Neural crest cell (in vitro differentiated cells): ENCODE data around the gene TNFRSF12A. TPM values are rescaled to one million over a fixed set of nuclear protein-coding genes. Genes with fewer than 3 reads are reported as not detected.
A peak's percentile ranks its signal among the peaks of the same experiment; 100 is the strongest.

ENCODE experiments used
- DNase-seq: peaks from one replicate; pipeline ENCODE4 v3.0.0; 2021; ENCODE audit warnings: low read depth, mixed read lengths, low spot score
- H3K27ac Mint-ChIP-seq: one replicate; pipeline ENCODE4 v1.8.0; 2021; ENCODE audit warnings: mild to moderate bottlenecking, mixed read lengths; ENCODE audit not compliant: unreplicated experiment
- H3K27me3 Mint-ChIP-seq: 2 replicates; pipeline ENCODE4 v1.8.0; 2021; ENCODE audit warnings: low read depth, mild to moderate bottlenecking, mixed read lengths
- H3K36me3 Mint-ChIP-seq: 2 replicates; pipeline ENCODE4 v1.8.0; 2021; ENCODE audit warnings: low read depth, mild to moderate bottlenecking, mixed read lengths
- H3K4me1 Mint-ChIP-seq: 2 replicates; pipeline ENCODE4 v1.8.0; 2021; ENCODE audit warnings: mixed read lengths
- H3K4me3 Mint-ChIP-seq: one replicate; pipeline ENCODE4 v1.8.0; 2021; ENCODE audit warnings: mild to moderate bottlenecking, mixed read lengths
- H3K9me3 Mint-ChIP-seq: 2 replicates; pipeline ENCODE4 v1.8.0; 2021; ENCODE audit warnings: mixed read lengths
- CTCF ChIP-seq: fragments of 200-600 bp; sonication (generic); conservative IDR thresholded peaks from 2 replicates; pipeline ENCODE4 v1.5.0; 2021; ENCODE audit warnings: antibody characterized with exemption, mild to moderate bottlenecking
- total RNA-seq: library from RNA; stranded (reverse); gene quantifications from 2 replicates; pipeline ENCODE4 v1.2.1, GENCODE V29; 2021

TNFRSF12A gene
- total RNA-seq, 1 donor from 2014 or later: 3.5 TPM

- H3K36me3 Mint-ChIP-seq: no peaks in the 10 kb centered on the region
- H3K27me3 Mint-ChIP-seq: peaks cover 96% of the 10 kb centered on the region
- peaks cover 4% of the 10 kb centered on the region for H3K4me1 Mint-ChIP-seq
- no peaks in the 10 kb centered on the region for H3K9me3 Mint-ChIP-seq
- H3K27ac Mint-ChIP-seq: no peak overlapping the region
- no peak overlapping the region for H3K4me3 Mint-ChIP-seq
- no peak for DNase-seq
- no peak for TF ChIP-seq CTCF
Measured at GRCh38 chr16:3013491-3013951, 6.6 kb upstream of the TNFRSF12A start.

GRCh38 chr16:3013998-3014690, 6.0 kb upstream of the TNFRSF12A start:
- no peak for TF ChIP-seq CTCF
- Mint-ChIP-seq H3K36me3 (no peaks in the 10 kb centered on the region), H3K4me1 (peaks cover 4% of the 10 kb centered on the region), H3K4me3 (no peak overlapping the region), H3K9me3 (no peaks in the 10 kb centered on the region), H3K27me3 (peaks cover 96% of the 10 kb centered on the region), H3K27ac (no peak overlapping the region)
- DNase-seq: no peak

GRCh38 chr16:3014971-3015370, 5.2 kb upstream of the TNFRSF12A start:
- Mint-ChIP-seq H3K9me3 (no peaks in the 10 kb centered on the region), H3K36me3 (no peaks in the 10 kb centered on the region), H3K27ac (no peak overlapping the region), H3K27me3 (peaks cover 95% of the 10 kb centered on the region), H3K4me3 (peak overlapping the region; percentile 45), H3K4me1 (peaks cover 6% of the 10 kb centered on the region)
- no peak for DNase-seq
- no peak for TF ChIP-seq CTCF

GRCh38 chr16:3015865-3016521, 4.2 kb upstream of the TNFRSF12A start:
- Mint-ChIP-seq H3K9me3 (no peaks in the 10 kb centered on the region), H3K4me1 (peaks cover 11% of the 10 kb centered on the region), H3K27ac (no peak overlapping the region), H3K4me3 (peak overlapping the region; percentile 58), H3K27me3 (peaks cover 89% of the 10 kb centered on the region), H3K36me3 (no peaks in the 10 kb centered on the region)
- no peak for TF ChIP-seq CTCF
- no peak for DNase-seq

- no peak for TF ChIP-seq CTCF
- Mint-ChIP-seq H3K9me3 (no peaks in the 10 kb centered on the region), H3K36me3 (no peaks in the 10 kb centered on the region), H3K27ac (no peak overlapping the region), H3K4me3 (no peak overlapping the region), H3K27me3 (peaks cover 81% of the 10 kb centered on the region), H3K4me1 (peaks cover 24% of the 10 kb centered on the region)
- no peak for DNase-seq
Measured at GRCh38 chr16:3017344-3017743, 2.8 kb upstream of the TNFRSF12A start.
